B cell (primary cell): ENCODE results near the gene ZNF317.

Source experiments
- CTCF ChIP-seq: fragments of 200-600 bp; IDR thresholded peaks from one replicate; pipeline ENCODE4 v1.8.0; 2022; ENCODE audit warnings: antibody characterized with exemption, mild to moderate bottlenecking
- EZH2 ChIP-seq: IDR thresholded peaks from 2 replicates; pipeline ENCODE4 v1.6.1; 2012; ENCODE audit warnings: borderline replicate concordance, low read depth, mild to moderate bottlenecking, moderate library complexity, low read length; ENCODE audit not compliant: insufficient read depth, poor library complexity, severe bottlenecking

GRCh38 chr19:9165261-9165660 lies 25.1 kb downstream of the ZNF317 start:
- TF ChIP-seq CTCF: no peak
- no peak for TF ChIP-seq EZH2
